ENCODE measurements around the gene LYPD5. TPM values are rescaled to one million over a fixed set of nuclear protein-coding genes. Genes with fewer than 3 reads are reported as not detected.
"Not testable (repeated sequence)": the region's sequence is repeated elsewhere in the genome, so short reads cannot be mapped to it uniquely, and the experiment has no call there.

LYPD5 gene
- polyA plus RNA-seq (ENCODE audit: insufficient read length in 4 of 4): under 1 TPM; 0.29 to 0.56 (median 0.40) TPM

GRCh38 chr19:43802216-43802951 lies at the start of gene LYPD5:
Gene LYPD5, minus strand, starts transcription at chr19:43802447. Its CDS starts 67 bp downstream, at chr19:43802380.
- DNase-seq (ENCODE audit: low read depth in 4 of 4, low spot score in 2 of 4): no peak

- no peak for DNase-seq (ENCODE audit: low read depth in 4 of 4, low spot score in 2 of 4)
Measured at GRCh38 chr19:43848821-43849220, 46.6 kb upstream of the LYPD5 start.

- DNase-seq (ENCODE audit: low read depth in 4 of 4, low spot score in 2 of 4): no peak
Measured at GRCh38 chr19:43847884-43848283, 45.6 kb upstream of the LYPD5 start.

GRCh38 chr19:43847246-43847645 lies 45.0 kb upstream of the LYPD5 start:
- no peak for DNase-seq (ENCODE audit: low read depth in 4 of 4, low spot score in 2 of 4)

GRCh38 chr19:43842007-43842406 lies 39.8 kb upstream of the LYPD5 start:
- no peak for DNase-seq (ENCODE audit: low read depth in 4 of 4, low spot score in 2 of 4)

GRCh38 chr19:43839139-43839538 lies 36.9 kb upstream of the LYPD5 start:
- no peak for DNase-seq (ENCODE audit: low read depth in 4 of 4, low spot score in 2 of 4)

GRCh38 chr19:43826787-43827754 lies 24.8 kb upstream of the LYPD5 start, which contains the start of gene ZNF283:
Gene ZNF283, plus strand, starts transcription at chr19:43827321. Its CDS starts 6,184 bp downstream, at chr19:43833505.
- DNase-seq (ENCODE audit: low read depth in 4 of 4, low spot score in 2 of 4): peak; percentile 57 to 89 (median 72)

- DNase-seq (ENCODE audit: low read depth in 4 of 4, low spot score in 2 of 4): not testable (repeated sequence)
Measured at GRCh38 chr19:43824572-43824971, 22.3 kb upstream of the LYPD5 start.

GRCh38 chr19:43823856-43824255 lies 21.6 kb upstream of the LYPD5 start:
- DNase-seq (ENCODE audit: low read depth in 4 of 4, low spot score in 2 of 4): not testable (repeated sequence)

- DNase-seq (ENCODE audit: low read depth in 4 of 4, low spot score in 2 of 4): no peak
Measured at GRCh38 chr19:43820884-43821215, 18.6 kb upstream of the LYPD5 start.

GRCh38 chr19:43820098-43820883 lies 18.0 kb upstream of the LYPD5 start:
- no peak for DNase-seq (ENCODE audit: low read depth in 4 of 4, low spot score in 2 of 4)

GRCh38 chr19:43818500-43818899 lies 16.3 kb upstream of the LYPD5 start:
- no peak for DNase-seq (ENCODE audit: low read depth in 4 of 4, low spot score in 2 of 4)

- DNase-seq (ENCODE audit: low read depth in 4 of 4, low spot score in 2 of 4): not testable (repeated sequence)
Measured at GRCh38 chr19:43817454-43817853, 15.2 kb upstream of the LYPD5 start.

- no peak for DNase-seq (ENCODE audit: low read depth in 4 of 4, low spot score in 2 of 4)
Measured at GRCh38 chr19:43814663-43815352, 12.6 kb upstream of the LYPD5 start.

- no peak for DNase-seq (ENCODE audit: low read depth in 4 of 4, low spot score in 2 of 4)
Measured at GRCh38 chr19:43812688-43813087, 10.4 kb upstream of the LYPD5 start.

- no peak for DNase-seq (ENCODE audit: low read depth in 4 of 4, low spot score in 2 of 4)
Measured at GRCh38 chr19:43812259-43812658, 10.0 kb upstream of the LYPD5 start.

- DNase-seq (ENCODE audit: low read depth in 4 of 4, low spot score in 2 of 4): no peak
Measured at GRCh38 chr19:43811837-43812236, 9.6 kb upstream of the LYPD5 start.

GRCh38 chr19:43809762-43810696 lies 7.8 kb upstream of the LYPD5 start:
- no peak for DNase-seq (ENCODE audit: low read depth in 4 of 4, low spot score in 2 of 4)

- DNase-seq (ENCODE audit: low read depth in 4 of 4, low spot score in 2 of 4): no peak
Measured at GRCh38 chr19:43807651-43808050, 5.4 kb upstream of the LYPD5 start.

All from left renal cortex interstitium (tissue), 4 donors.